Thoracic aorta (tissue), 2 donors: ENCODE measurements around the gene KCNK15. TPM values are rescaled to one million over a fixed set of nuclear protein-coding genes. Genes with fewer than 3 reads are reported as not detected.

ENCODE experiments used
- ATAC-seq: fragments of 150-250 bp; one replicate; pipeline ENCODE4 v1.8.0; 2017; ENCODE audit warnings: low read depth; ENCODE audit not compliant: insufficient number of reproducible peaks, low FRiP score
- DNase-seq: peaks from one replicate; pipeline ENCODE4 v3.0.0-alpha.2; 2020; ENCODE audit warnings: low spot score
- H3K27ac ChIP-seq, 2 donors: fragments of 200-600 bp; sonication (generic); 1 replicate in 1 of 2; 2 replicates in 1 of 2; pipeline ENCODE4 v1.5.1; 2016; ENCODE audit warnings: mild to moderate bottlenecking in 2 of 2, moderate library complexity in 2 of 2
- H3K27me3 ChIP-seq: fragments of 200-600 bp; sonication (generic); replicated peaks from 2 replicates; pipeline ENCODE4 v1.6.0; 2016; ENCODE audit warnings: mild to moderate bottlenecking; ENCODE audit not compliant: insufficient read depth
- H3K36me3 ChIP-seq: fragments of 200-600 bp; sonication (generic); one replicate; pipeline ENCODE4 v1.5.1; 2016
- H3K4me1 ChIP-seq, 2 donors: fragments of 200-600 bp; sonication (generic); 1 replicate in 1 of 2; 2 replicates in 1 of 2; pipeline versions ENCODE4 v1.5.1 to v1.6.0; 2016; ENCODE audit warnings: low read depth in 2 of 2, mild to moderate bottlenecking in 1 of 2; ENCODE audit not compliant: control insufficient read depth in 1 of 2
- H3K4me3 ChIP-seq: fragments of 200-600 bp; sonication (generic); 2 replicates; pipeline ENCODE4 v1.5.1; 2016; ENCODE audit warnings: mild to moderate bottlenecking
- H3K9me3 ChIP-seq: fragments of 200-600 bp; sonication (generic); 2 replicates; pipeline ENCODE4 v1.5.1; 2016
- CTCF ChIP-seq: fragments of 200-600 bp; sonication (generic); IDR thresholded peaks from one replicate; pipeline ENCODE4 v1.5.1; 2019; ENCODE audit warnings: antibody characterized with exemption
- total RNA-seq, 2 donors: library from RNA; depleted of rRNA; stranded (reverse); fragments of >200 nt; gene quantifications; one replicate each; pipeline versions ENCODE4 v1.1.0 to v1.2.3, GENCODE V29; 2016

Gene KCNK15
- total RNA-seq, 2 donors from 2014 or later: 26.3 to 60.0 TPM

- H3K4me1 ChIP-seq: peaks cover 16 to 69% of the 10 kb centered on the region in 2 donors
- H3K27ac ChIP-seq: peak overlapping the region in 1 of 2 donors; percentile 25
Observed at GRCh38 chr20:44724423-44725091, 21.1 kb upstream of the KCNK15 start.

GRCh38 chr20:44725837-44726236, 19.8 kb upstream of the KCNK15 start:
- no peak for DNase-seq
- Histone ChIP-seq H3K27me3 (no peaks in the 10 kb centered on the region), H3K27ac (no peak overlapping the region), H3K36me3 (peaks cover 25% of the 10 kb centered on the region), H3K9me3 (no peaks in the 10 kb centered on the region), H3K4me1 (peaks cover 14 to 68% of the 10 kb centered on the region in 2 donors), H3K4me3 (no peak overlapping the region)
- TF ChIP-seq CTCF: no peak
- no peak for ATAC-seq

More at GRCh38 chr20:44724423-44725091, 21.1 kb upstream of the KCNK15 start:
- Histone ChIP-seq H3K4me3 (no peak overlapping the region), H3K27me3 (no peaks in the 10 kb centered on the region), H3K36me3 (peaks cover 25% of the 10 kb centered on the region), H3K9me3 (no peaks in the 10 kb centered on the region)
- DNase-seq (no peak), ATAC-seq (no peak)
- no peak for TF ChIP-seq CTCF

- no peaks in the 10 kb centered on the region for H3K27me3 ChIP-seq
- ATAC-seq (no peak), DNase-seq (no peak)
- H3K4me3 ChIP-seq: no peak overlapping the region
- H3K9me3 ChIP-seq: no peaks in the 10 kb centered on the region
- H3K27ac ChIP-seq: peak overlapping the region; percentile 21 to 38
- peaks cover 14 to 68% of the 10 kb centered on the region in 2 donors for H3K4me1 ChIP-seq
- peaks cover 24% of the 10 kb centered on the region for H3K36me3 ChIP-seq
- no peak for TF ChIP-seq CTCF
Observed at GRCh38 chr20:44727039-44727438, 18.6 kb upstream of the KCNK15 start.

GRCh38 chr20:44727651-44728050, 18.0 kb upstream of the KCNK15 start:
- no peak for TF ChIP-seq CTCF
- Histone ChIP-seq H3K27ac (peak overlapping the region; percentile 38 to 40), H3K36me3 (peaks cover 21% of the 10 kb centered on the region), H3K4me3 (no peak overlapping the region), H3K9me3 (no peaks in the 10 kb centered on the region), H3K27me3 (no peaks in the 10 kb centered on the region), H3K4me1 (peaks cover 14 to 68% of the 10 kb centered on the region in 2 donors)
- DNase-seq (no peak), ATAC-seq (no peak)

GRCh38 chr20:44728801-44729443, 16.7 kb upstream of the KCNK15 start:
- H3K9me3 ChIP-seq: no peaks in the 10 kb centered on the region
- no peak for DNase-seq
- TF ChIP-seq CTCF: no peak
- peak; percentile 71 for ATAC-seq
- H3K36me3 ChIP-seq: peaks cover 10% of the 10 kb centered on the region
- peaks cover 18 to 69% of the 10 kb centered on the region in 2 donors for H3K4me1 ChIP-seq
- H3K4me3 ChIP-seq: peak overlapping the region; percentile 33
- peak overlapping the region; percentile 85 to 89 for H3K27ac ChIP-seq
- H3K27me3 ChIP-seq: no peaks in the 10 kb centered on the region
